NCI-H1436 treated with DMSO at 0.1 percent for 48 hours (cell line): Measurements from ENCODE around the gene RBMS2.

Experiments
- DNase-seq: peaks from one replicate; lab custom pipeline; 2025; lab: John Stamatoyannopoulos, UW

Gene RBMS2

GRCh38 chr12:56581418-56582145 is 60.0 kb downstream of the RBMS2 start:
- no peak for DNase-seq

GRCh38 chr12:56585098-56585497 is 63.5 kb downstream of the RBMS2 start:
- DNase-seq: no peak

GRCh38 chr12:56589783-56590182 is 68.2 kb downstream of the RBMS2 start:
- no peak for DNase-seq

- DNase-seq: no peak
Measured at GRCh38 chr12:56590237-56590830, 68.7 kb downstream of the RBMS2 start.

- DNase-seq: no peak
Measured at GRCh38 chr12:56591126-56591525, 69.5 kb downstream of the RBMS2 start.

- no peak for DNase-seq
Measured at GRCh38 chr12:56591961-56592360, 70.3 kb downstream of the RBMS2 start.

- no peak for DNase-seq
Measured at GRCh38 chr12:56593909-56594621, 72.4 kb downstream of the RBMS2 start.

- no peak for DNase-seq
Measured at GRCh38 chr12:56596815-56597214, 75.2 kb downstream of the RBMS2 start.

GRCh38 chr12:56599041-56599440 is 77.4 kb downstream of the RBMS2 start:
- no peak for DNase-seq

GRCh38 chr12:56599797-56600196 is 78.2 kb downstream of the RBMS2 start:
- DNase-seq: no peak

GRCh38 chr12:56600753-56601152 is 79.1 kb downstream of the RBMS2 start:
- no peak for DNase-seq

GRCh38 chr12:56601503-56601902 is 79.9 kb downstream of the RBMS2 start:
- DNase-seq: no peak

GRCh38 chr12:56602239-56602638 is 80.6 kb downstream of the RBMS2 start:
- no peak for DNase-seq

GRCh38 chr12:56604355-56604754 is 82.7 kb downstream of the RBMS2 start:
- no peak for DNase-seq

- DNase-seq: no peak
Measured at GRCh38 chr12:56614627-56615026, 93.0 kb downstream of the RBMS2 start.

GRCh38 chr12:56616244-56616643 is 94.6 kb downstream of the RBMS2 start:
- no peak for DNase-seq

GRCh38 chr12:56616925-56617324 is 95.3 kb downstream of the RBMS2 start:
- no peak for DNase-seq

- DNase-seq: no peak
Measured at GRCh38 chr12:56622535-56622934, 100.9 kb downstream of the RBMS2 start.

GRCh38 chr12:56626701-56627100 is 105.1 kb downstream of the RBMS2 start:
- DNase-seq: no peak

GRCh38 chr12:56628671-56629458 is 107.2 kb downstream of the RBMS2 start:
- DNase-seq: no peak

GRCh38 chr12:56629459-56630179 is 108.0 kb downstream of the RBMS2 start:
- no peak for DNase-seq

- DNase-seq: peak; percentile 8
Measured at GRCh38 chr12:56630180-56630632, 108.6 kb downstream of the RBMS2 start, which contains the start of gene BAZ2A. Gene BAZ2A, minus strand, starts transcription at chr12:56630326. Its CDS starts 12,796 bp downstream, at chr12:56617530.
